H9 (cell line): Measurements from ENCODE around the gene SSBP2. TPM values are rescaled to one million over a fixed set of nuclear protein-coding genes. Genes with fewer than 3 reads are reported as not detected.

Source experiments
- DNase-seq: peaks from one replicate; pipeline ENCODE4 v3.0.0-alpha.2; 2017
- H2AFZ ChIP-seq: one replicate; pipeline ENCODE4 v1.6.1; 2013; ENCODE audit warnings: mild to moderate bottlenecking, low read length, control low read depth, moderate library complexity
- H2AK5ac ChIP-seq: 2 replicates; pipeline ENCODE4 v1.6.1; 2013; ENCODE audit warnings: low read length, control low read depth, mixed read lengths; ENCODE audit not compliant: insufficient read length
- H2BK120ac ChIP-seq: one replicate; pipeline ENCODE4 v1.6.1; 2013; ENCODE audit warnings: low read depth, mild to moderate bottlenecking, low read length, control low read depth, inconsistent platforms; ENCODE audit not compliant: poor library complexity, severe bottlenecking
- H2BK12ac ChIP-seq: 2 replicates; pipeline ENCODE4 v1.6.1; 2013; ENCODE audit warnings: low read length, control low read depth, mixed read lengths, low read depth; ENCODE audit not compliant: insufficient read length
- H2BK15ac ChIP-seq: 2 replicates; pipeline ENCODE4 v1.6.1; 2013; ENCODE audit warnings: low read depth, low read length, control low read depth
- H2BK20ac ChIP-seq: one replicate; pipeline ENCODE4 v1.6.1; 2013; ENCODE audit warnings: low read depth, mild to moderate bottlenecking, low read length, control low read depth, inconsistent platforms; ENCODE audit not compliant: poor library complexity, severe bottlenecking
- H2BK5ac ChIP-seq: 2 replicates; pipeline ENCODE4 v1.6.1; 2013; ENCODE audit warnings: low read length, control low read depth, mixed read lengths; ENCODE audit not compliant: insufficient read length
- H3K14ac ChIP-seq: 2 replicates; pipeline ENCODE4 v1.6.1; 2013; ENCODE audit warnings: low read length, control low read depth; ENCODE audit not compliant: insufficient read depth
- H3K18ac ChIP-seq: 2 replicates; pipeline ENCODE4 v1.6.1; 2013; ENCODE audit warnings: low read depth, mild to moderate bottlenecking, mixed read lengths, low read length, control low read depth; ENCODE audit not compliant: insufficient read length
- H3K23ac ChIP-seq: 2 replicates; pipeline ENCODE4 v1.6.1; 2013; ENCODE audit warnings: low read length, control low read depth, mixed read lengths, low read depth; ENCODE audit not compliant: insufficient read length
- H3K23me2 ChIP-seq: 2 replicates; pipeline ENCODE4 v1.6.1; 2013; ENCODE audit warnings: low read depth, mild to moderate bottlenecking, mixed read lengths, low read length, control low read depth; ENCODE audit not compliant: insufficient read length, poor library complexity, severe bottlenecking
- H3K27ac ChIP-seq: 2 replicates; pipeline ENCODE4 v1.5.1; 2013; ENCODE audit warnings: low read length, control low read depth, mixed read lengths, low read depth; ENCODE audit not compliant: insufficient read length
- H3K27me3 ChIP-seq: 2 replicates; pipeline ENCODE4 v1.6.1; 2013; ENCODE audit warnings: low read length, control low read depth, inconsistent platforms; ENCODE audit not compliant: insufficient read depth
- H3K4ac ChIP-seq: 2 replicates; pipeline ENCODE4 v1.6.1; 2013; ENCODE audit warnings: low read depth, mild to moderate bottlenecking, control low read depth, inconsistent platforms, low read length, moderate library complexity
- H3K4me1 ChIP-seq: 2 replicates; pipeline ENCODE4 v1.6.1; 2013; ENCODE audit warnings: low read length, control low read depth, inconsistent platforms; ENCODE audit not compliant: insufficient read depth
- H3K4me2 ChIP-seq: 2 replicates; pipeline ENCODE4 v1.6.1; 2013; ENCODE audit warnings: low read length, control low read depth, mixed read lengths; ENCODE audit not compliant: insufficient read length, insufficient read depth
- H3K56ac ChIP-seq: 2 replicates; pipeline ENCODE4 v1.6.1; 2013; ENCODE audit warnings: low read depth, mild to moderate bottlenecking, mixed read lengths, low read length, control low read depth; ENCODE audit not compliant: insufficient read length
- H3K79me1 ChIP-seq: 2 replicates; pipeline ENCODE4 v1.6.1; 2013; ENCODE audit warnings: low read depth, mild to moderate bottlenecking, moderate library complexity, low read length, control low read depth, inconsistent platforms; ENCODE audit not compliant: insufficient read depth, poor library complexity, severe bottlenecking
- H3K79me2 ChIP-seq: 2 replicates; pipeline ENCODE4 v1.6.1; 2013; ENCODE audit warnings: low read length, control low read depth, inconsistent platforms; ENCODE audit not compliant: insufficient read depth
- H3K9ac ChIP-seq: 2 replicates; pipeline ENCODE4 v1.6.1; 2013; ENCODE audit warnings: low read length, control low read depth, mixed read lengths; ENCODE audit not compliant: insufficient read length; ENCODE audit errors: extremely low read depth
- H3K9me3 ChIP-seq: one replicate; pipeline ENCODE4 v1.6.1; 2013; ENCODE audit warnings: low read depth, low read length, inconsistent platforms; ENCODE audit not compliant: control insufficient read depth
- H3T11ph ChIP-seq: one replicate; pipeline ENCODE4 v1.6.1; 2013; ENCODE audit warnings: mild to moderate bottlenecking, low read length, control low read depth, inconsistent platforms
- H4K20me1 ChIP-seq: one replicate; pipeline ENCODE4 v1.6.1; 2013; ENCODE audit not compliant: control insufficient read depth, insufficient read length, insufficient read depth
- H4K5ac ChIP-seq: 2 replicates; pipeline ENCODE4 v1.6.1; 2013; ENCODE audit warnings: low read depth, mild to moderate bottlenecking, mixed read lengths, low read length, control low read depth; ENCODE audit not compliant: insufficient read length
- H4K8ac ChIP-seq: replicated peaks from 2 replicates; pipeline ENCODE4 v1.6.1; 2013; ENCODE audit warnings: low read length, control low read depth, mixed read lengths, low read depth; ENCODE audit not compliant: insufficient read length
- H4K91ac ChIP-seq: 2 replicates; pipeline ENCODE4 v1.6.1; 2013; ENCODE audit warnings: low read depth, mild to moderate bottlenecking, moderate library complexity, mixed read lengths, low read length, control low read depth; ENCODE audit not compliant: insufficient read length
- H3K27ac Mint-ChIP-seq, 3 experiments: 2 replicates in 2 of 3; 3 replicates in 1 of 3; pipeline ENCODE4 v1.8.0; 2020 to 2021; ENCODE audit warnings: mixed read lengths in 3 of 3, mild to moderate bottlenecking in 1 of 3, moderate library complexity in 1 of 3
- H3K27me3 Mint-ChIP-seq: 2 replicates; pipeline ENCODE4 v1.8.0; 2021; ENCODE audit warnings: low read depth, mild to moderate bottlenecking, moderate library complexity, mixed read lengths
- H3K36me3 Mint-ChIP-seq, 3 experiments: 2 replicates in 2 of 3; 3 replicates in 1 of 3; pipeline ENCODE4 v1.8.0; 2020 to 2021; ENCODE audit warnings: low read depth in 3 of 3, mixed read lengths in 3 of 3; ENCODE audit not compliant: insufficient read depth in 1 of 3
- H3K4me1 Mint-ChIP-seq, 2 experiments: 2 replicates each; pipeline ENCODE4 v1.8.0; 2020; ENCODE audit warnings: mixed read lengths in 2 of 2
- H3K4me3 Mint-ChIP-seq, 2 experiments: 2 replicates in 1 of 2; 3 replicates in 1 of 2; pipeline ENCODE4 v1.8.0; 2020 to 2021; ENCODE audit warnings: mild to moderate bottlenecking in 2 of 2, mixed read lengths in 2 of 2, moderate library complexity in 1 of 2
- H3K9me3 Mint-ChIP-seq, 2 experiments: 2 replicates in 1 of 2; 3 replicates in 1 of 2; pipeline ENCODE4 v1.8.0; 2020; ENCODE audit warnings: mild to moderate bottlenecking in 2 of 2, mixed read lengths in 2 of 2, moderate library complexity in 1 of 2
- CTCF ChIP-seq: fragments of 200-600 bp; sonication (generic); conservative IDR thresholded peaks from 3 replicates; pipeline ENCODE4 v1.8.0; 2021; ENCODE audit warnings: antibody characterized with exemption, mild to moderate bottlenecking
- WGBS: extraction: QIAGEN DNeasy Blood & Tissue Kit; methylation state at CpG from one replicate; pipeline ENCODE4 v1.1.7; 2013; ENCODE audit warnings: missing lambda C conversion rate, low lambda C conversion rate, mixed read lengths; ENCODE audit not compliant: insufficient read length; ENCODE audit errors: extremely low coverage; 5-methylcytosine and 5-hydroxymethylcytosine counted together
- total RNA-seq: library from RNA; stranded (reverse); gene quantifications from 2 replicates; pipeline ENCODE4 v1.2.1, GENCODE V29; 2021

Gene SSBP2
- total RNA-seq, 1 experiment from 2014 or later = 35.6 TPM

GRCh38 chr5:81426359-81427030, 324.4 kb downstream of the SSBP2 start:
- no peak overlapping the region for H3K14ac ChIP-seq
- H3K9ac ChIP-seq = no peak overlapping the region
- H2BK20ac ChIP-seq = peak overlapping the region; percentile 90
- H2BK15ac ChIP-seq = no peak overlapping the region
- H4K91ac ChIP-seq = no peak overlapping the region
- no peak for TF ChIP-seq CTCF
- no peak overlapping the region for H3K18ac ChIP-seq
- Mint-ChIP-seq H3K4me3 (no peak overlapping the region), H3K36me3 (no peaks in the 10 kb centered on the region), H3K27me3 (no peaks in the 10 kb centered on the region), H3K9me3 (no peaks in the 10 kb centered on the region), H3K4me1 (peaks cover 7 to 9% of the 10 kb centered on the region in 2 experiments), H3K27ac (peak overlapping the region in 1 of 3 experiments; percentile 29; a peak in 2 of 7 replicates)
- no peak overlapping the region for H3K4me2 ChIP-seq
- no CpG with 5 or more reads among the region's 3 CpGs for WGBS
- no peak overlapping the region for H3K56ac ChIP-seq
- H2BK5ac ChIP-seq = no peak overlapping the region
- H3T11ph ChIP-seq = no peak overlapping the region
- no peaks in the 10 kb centered on the region for H3K27me3 ChIP-seq
- H3K4me1 ChIP-seq = peaks cover 4% of the 10 kb centered on the region; the same call in 1 of the 2 replicates
- H4K20me1 ChIP-seq = no peaks in the 10 kb centered on the region
- no peaks in the 10 kb centered on the region for H3K9me3 ChIP-seq
- H3K4ac ChIP-seq = no peak overlapping the region
- no peak for DNase-seq
- no peak overlapping the region for H2BK12ac ChIP-seq
- H3K79me2 ChIP-seq = no peaks in the 10 kb centered on the region
- H3K23me2 ChIP-seq = no peaks in the 10 kb centered on the region
- no peak overlapping the region for H4K5ac ChIP-seq
- H4K8ac ChIP-seq = no peak overlapping the region
- no peaks in the 10 kb centered on the region for H3K79me1 ChIP-seq
- no peak overlapping the region for H2AFZ ChIP-seq
- H3K23ac ChIP-seq = no peak overlapping the region
- H2BK120ac ChIP-seq = no peak overlapping the region
- H3K27ac ChIP-seq = no peak overlapping the region
- no peak overlapping the region for H2AK5ac ChIP-seq
